HepG2 (cell line): Measurements from ENCODE around the gene KCNJ6. TPM values are rescaled to one million over a fixed set of nuclear protein-coding genes. Genes with fewer than 3 reads are reported as not detected.

Experiments
- ATAC-seq: fragments of 200-7000 bp; cut with Tn5 transposase; 3 replicates; pipeline ENCODE4 v1.9.1; 2020; ENCODE audit warnings: mild to moderate bottlenecking, moderate library complexity
- BruUV-seq: library from RNA; stranded (reverse); fragments of 400-500 nt; replicated peaks from 2 replicates; lab custom pipeline; 2021; lab: Mats Ljungman, UMichigan
- CTCF ChIA-PET: fragments of 300-600 bp; formaldehyde crosslinking; extraction: SDS; loops from one replicate; lab custom pipeline; 2021; ENCODE audit warnings: low total read pairs, inconsistent platforms, low intra/inter-chr PET ratio; lab: Yijun Ruan, JAX
- POLR2A ChIA-PET: fragments of 350-600 bp; sonication (Branson Sonifier 250); formaldehyde crosslinking; loops from one replicate; lab custom pipeline; 2020; ENCODE audit warnings: antibody characterized with exemption, inconsistent platforms; lab: Yijun Ruan, JAX
- DNase-seq: peaks from one replicate; pipeline ENCODE4 v3.0.0-alpha.2; 2015; ENCODE audit warnings: low spot score
- FAIRE-seq: peaks from 3 replicates; lab custom pipeline; 2011; peaks lifted over from hg19 to GRCh38; lab: Jason Lieb, UNC
- H2AFZ ChIP-seq: one replicate; pipeline ENCODE4 v1.6.1; 2011; ENCODE audit warnings: low read length, inconsistent platforms
- H3K27ac ChIP-seq: fragments of 300-600 bp; 3 replicates; pipeline ENCODE4 v1.8.0; 2011; ENCODE audit warnings: mixed run types, mild to moderate bottlenecking, mixed read lengths, low read length, inconsistent platforms; ENCODE audit not compliant: insufficient read depth; ENCODE audit errors: extremely low read length
- H3K27me3 ChIP-seq, 2 experiments: fragments of 200-600 bp in 1 of 2; 2 replicates in 1 of 2; 3 replicates in 1 of 2; pipeline versions ENCODE4 v1.6.0 to v1.8.0; 2011; ENCODE audit warnings: low read length in 2 of 2, mild to moderate bottlenecking in 2 of 2, moderate library complexity in 2 of 2, inconsistent platforms in 1 of 2; ENCODE audit not compliant: insufficient read depth in 2 of 2, control insufficient read depth in 1 of 2
- H3K36me3 ChIP-seq, 2 experiments: fragments of 200-600 bp in 1 of 2; replicated peaks in 1 of 2; 2 replicates in 1 of 2; 3 replicates in 1 of 2; pipeline versions ENCODE4 v1.5.1 to v1.8.0; 2011; ENCODE audit warnings: low read length in 2 of 2, inconsistent platforms in 1 of 2; ENCODE audit not compliant: insufficient read depth in 2 of 2, control insufficient read depth in 1 of 2
- H3K4me1 ChIP-seq: 2 replicates; pipeline ENCODE4 v1.5.1; 2012; ENCODE audit warnings: low read length, inconsistent platforms; ENCODE audit not compliant: insufficient read depth
- H3K4me2 ChIP-seq: 2 replicates; pipeline ENCODE4 v1.6.0; 2011; ENCODE audit warnings: low read depth, low read length, inconsistent platforms
- H3K4me3 ChIP-seq, 3 experiments: fragments of 200-600 bp in 1 of 3; sonication (generic), shearing (Covaris generic) in 1 of 3; replicated peaks in 1 of 3; 2 replicates each; pipeline ENCODE4 v1.5.1; 2011 to 2016; ENCODE audit warnings: low read length in 3 of 3, inconsistent platforms in 2 of 3, low read depth in 2 of 3, mild to moderate bottlenecking in 2 of 3, control low read depth in 1 of 3, mixed read lengths in 1 of 3; ENCODE audit not compliant: insufficient read depth in 1 of 3
- H3K79me2 ChIP-seq: one replicate; pipeline ENCODE4 v1.6.1; 2011; ENCODE audit warnings: low read length, inconsistent platforms; ENCODE audit not compliant: insufficient read depth
- H3K9ac ChIP-seq: 2 replicates; pipeline ENCODE4 v1.6.0; 2011; ENCODE audit warnings: mild to moderate bottlenecking, low read depth, low read length, inconsistent platforms; ENCODE audit not compliant: insufficient read depth
- H3K9me3 ChIP-seq: 2 replicates; pipeline ENCODE4 v1.5.1; 2012; ENCODE audit warnings: mild to moderate bottlenecking, low read length
- H4K20me1 ChIP-seq: 2 replicates; pipeline ENCODE4 v1.6.0; 2011; ENCODE audit warnings: inconsistent platforms, mild to moderate bottlenecking, low read length, moderate library complexity; ENCODE audit not compliant: insufficient read depth
- ARID4A ChIP-seq: sonication (generic); formaldehyde crosslinking; IDR thresholded peaks from 2 replicates; pipeline ENCODE4 v1.5.0; 2020; ENCODE audit warnings: mild to moderate bottlenecking, missing genetic modification reagents, borderline replicate concordance
- BRF2 ChIP-seq: sonication (generic); formaldehyde crosslinking; IDR thresholded peaks from 2 replicates; pipeline ENCODE4 v1.8.1; 2022; ENCODE audit warnings: mild to moderate bottlenecking, missing genetic modification reagents
- ELF3 ChIP-seq: IDR thresholded peaks from 2 replicates; pipeline ENCODE4 v1.6.1; 2016; ENCODE audit warnings: missing genetic modification reagents, missing compliant biosample characterization
- ETV6 ChIP-seq: sonication (generic); formaldehyde crosslinking; conservative IDR thresholded peaks from 2 replicates; pipeline ENCODE4 v1.4.0; 2020; ENCODE audit warnings: missing genetic modification reagents
- KDM2A ChIP-seq: sonication (generic); formaldehyde crosslinking; IDR thresholded peaks from 2 replicates; pipeline ENCODE4 v1.4.0; 2020; ENCODE audit warnings: low read depth, missing genetic modification reagents, borderline replicate concordance
- MZF1 ChIP-seq: sonication (generic); formaldehyde crosslinking; IDR thresholded peaks from 2 replicates; pipeline ENCODE4 v1.8.1; 2023; ENCODE audit warnings: mild to moderate bottlenecking, missing genetic modification reagents, borderline replicate concordance
- ONECUT2 ChIP-seq: sonication (generic); formaldehyde crosslinking; IDR thresholded peaks from 2 replicates; pipeline ENCODE4 v1.4.0; 2020; ENCODE audit warnings: missing genetic modification reagents
- SIX4 ChIP-seq: sonication (generic); formaldehyde crosslinking; IDR thresholded peaks from 2 replicates; pipeline ENCODE4 v1.4.0; 2020; ENCODE audit warnings: missing genetic modification reagents
- SNAPC4 ChIP-seq: sonication (generic); formaldehyde crosslinking; IDR thresholded peaks from 2 replicates; pipeline ENCODE4 v1.4.0; 2020; ENCODE audit warnings: mild to moderate bottlenecking, missing genetic modification reagents
- TGIF2 ChIP-seq: IDR thresholded peaks from 2 replicates; pipeline ENCODE4 v1.6.1; 2016; ENCODE audit warnings: control low read depth, missing compliant biosample characterization
- ZBTB14 ChIP-seq: sonication (generic); formaldehyde crosslinking; IDR thresholded peaks from 2 replicates; pipeline ENCODE4 v1.4.0; 2020; ENCODE audit warnings: missing genetic modification reagents
- ZFP36 ChIP-seq: fragments of 150-350 bp; IDR thresholded peaks from 2 replicates; pipeline ENCODE4 v1.6.1; 2018; ENCODE audit warnings: borderline replicate concordance, low read length, low read depth; ENCODE audit not compliant: partially characterized antibody
- ZNF44 ChIP-seq: sonication (generic); formaldehyde crosslinking; IDR thresholded peaks from 2 replicates; pipeline ENCODE4 v1.5.1; 2020; ENCODE audit warnings: mild to moderate bottlenecking, missing genetic modification reagents
- ZNF572 ChIP-seq: sonication (generic); formaldehyde crosslinking; IDR thresholded peaks from 2 replicates; pipeline ENCODE4 v1.5.1; 2020; ENCODE audit warnings: mild to moderate bottlenecking, missing genetic modification reagents
- WGBS: methylation state at CpG from one replicate; pipeline ENCODE4 v1.1.6; 2017; ENCODE audit warnings: low lambda C conversion rate; 5-methylcytosine and 5-hydroxymethylcytosine counted together
- in situ Hi-C: cut with HindIII; loops from 2 replicates; pipeline ENCODE4 v1.10.0; 2017; ENCODE audit warnings: low pct_unique_long_range_greater_than_20kb; ENCODE audit not compliant: extremely low pct_ligation_motif_present
- intact Hi-C: fragments of 100-400 bp; cut with micrococcal nuclease; formaldehyde crosslinking; loops from one replicate; pipeline ENCODE4 v1.10.0; 2022; ENCODE audit not compliant: unreplicated experiment
- polyA plus RNA-seq, 8 experiments: library from polyadenylated mRNA; depleted of rRNA in 3 of 8; stranded (reverse) in 7 of 8; unstranded in 1 of 8; fragments of >200 nt; fragmentation: Illumina TruSeq in 4 of 8; extraction: Trizol in 4 of 8; gene quantifications; 2 replicates each; pipeline versions ENCODE4 v1.2.1 to v1.2.3, GENCODE V29; 2011 to 2016; ENCODE audit warnings: low read depth in 4 of 8, missing spikeins in 1 of 8, mixed read lengths in 1 of 8; ENCODE audit not compliant: insufficient read depth in 1 of 8
- total RNA-seq, 5 experiments: library from RNA; depleted of rRNA; stranded (reverse); fragments of >200 nt; fragmentation: Illumina TruSeq; extraction: Trizol; gene quantifications; 2 replicates each; pipeline ENCODE4 v1.2.3, GENCODE V29; 2016; ENCODE audit warnings: low read depth in 1 of 5

KCNJ6 gene
- total and polyA plus RNA-seq, 2 of the 13 experiments (the other 11 are each of a cell fraction or from before 2014, with no cell fraction given) = not detected

GRCh38 chr21:37908691-37909090 lies 7.6 kb downstream of the KCNJ6 start:
- no peak for DNase-seq
- ChIA-PET POLR2A (no interaction called here), CTCF (no interaction called here)
- ATAC-seq = no peak
- BruUV-seq = no TSS peak
- Histone ChIP-seq H3K27ac (no peak overlapping the region), H3K4me1 (no peaks in the 10 kb centered on the region), H3K4me2 (no peak overlapping the region), H3K9me3 (no peaks in the 10 kb centered on the region), H4K20me1 (no peaks in the 10 kb centered on the region), H3K79me2 (no peaks in the 10 kb centered on the region), H3K27me3 (no peaks in the 10 kb centered on the region), H3K4me3 (no peak overlapping the region), H2AFZ (no peak overlapping the region), H3K9ac (no peak overlapping the region), H3K36me3 (no peaks in the 10 kb centered on the region)
- no peak for FAIRE-seq
- in situ Hi-C loops (no loop called here), intact Hi-C loops (no loop called here)
- WGBS = 0% methylated on average over 2 of the region's 2 CpGs
- TF ChIP-seq ELF3 (CRISPR knock-in tag) (no peak), ARID4A (CRISPR knock-in tag) (no peak), ETV6 (CRISPR knock-in tag) (no peak), BRF2 (no peak), ZFP36 (no peak), ONECUT2 (CRISPR knock-in tag) (no peak), SIX4 (CRISPR knock-in tag) (no peak), ZBTB14 (CRISPR knock-in tag) (no peak), ZNF44 (CRISPR knock-in tag) (no peak), KDM2A (no peak), ZNF572 (CRISPR knock-in tag) (no peak), SNAPC4 (CRISPR knock-in tag) (no peak), TGIF2 (no peak), MZF1 (CRISPR knock-in tag) (no peak)
